ENCODE measurements around the gene SNX10. TPM values are rescaled to one million over a fixed set of nuclear protein-coding genes. Genes with fewer than 3 reads are reported as not detected.

Gene SNX10
- total and polyA plus RNA-seq, 2 of the 4 experiments (the other 2 are of a cell fraction) = not detected

- H3K56ac ChIP-seq (ENCODE audit: extremely low read depth, insufficient read depth, low read length) = no peak overlapping the region
- no peak overlapping the region for H2BK15ac ChIP-seq (ENCODE audit: low read depth, low read length)
- H2AK9ac ChIP-seq (replicated peaks; ENCODE audit: low read depth, low read length, poor library complexity) = no peak overlapping the region
- H2AFZ ChIP-seq (replicated peaks; ENCODE audit: low read length, poor library complexity) = no peak overlapping the region
- no peak overlapping the region for H3K4me3 ChIP-seq (ENCODE audit: insufficient read depth, low read depth, low read length)
- ATAC-seq (ENCODE audit: low read depth) (no peak), DNase-seq (no peak)
- H4K20me1 ChIP-seq (ENCODE audit: insufficient read depth, low read length) = no peaks in the 10 kb centered on the region
- H2AK5ac ChIP-seq (ENCODE audit: low read depth, low read length) = no peak overlapping the region
- H2BK20ac ChIP-seq (ENCODE audit: low read depth, low read length) = no peak overlapping the region
- no peak overlapping the region for H4K5ac ChIP-seq (ENCODE audit: low read depth, low read length)
- POLR2A ChIA-PET (ENCODE audit: unreplicated experiment) = no interaction called here
- H3K79me1 ChIP-seq (ENCODE audit: low read depth in 1 of 2, low read length in 2 of 2) = no peaks in the 10 kb centered on the region
- no peak overlapping the region for H2BK120ac ChIP-seq (ENCODE audit: low read depth, low read length)
- CTCF ChIA-PET = no interaction called here
- intact Hi-C loops (cut with micrococcal nuclease) = no loop called here
- no peak overlapping the region for H3K27ac ChIP-seq (ENCODE audit: insufficient read depth, low read length)
- no peaks in the 10 kb centered on the region for H3K36me3 ChIP-seq (ENCODE audit: control insufficient read depth, insufficient read depth, low read length)
- no peak overlapping the region for H4K91ac ChIP-seq (ENCODE audit: insufficient read depth, low read depth, low read length)
- H3K18ac ChIP-seq (ENCODE audit: low read depth, low read length) = no peak overlapping the region
- no peak overlapping the region for H3K9ac ChIP-seq (ENCODE audit: low read depth, low read length)
- peaks cover 5% of the 10 kb centered on the region for H3K27me3 ChIP-seq (ENCODE audit: control insufficient read depth, insufficient read depth, low read length)
- H3K14ac ChIP-seq (replicated peaks; ENCODE audit: low read depth, low read length) = no peak overlapping the region
- H3K4me2 ChIP-seq (ENCODE audit: low read depth, low read length) = no peak overlapping the region
- no peak overlapping the region for H3K23ac ChIP-seq (ENCODE audit: low read depth, low read length)
- no peaks in the 10 kb centered on the region for H3K4me1 ChIP-seq (ENCODE audit: control insufficient read depth, insufficient read depth, low read length)
- no peak overlapping the region for H4K8ac ChIP-seq (ENCODE audit: low read depth in 2 of 2, low read length in 2 of 2)
- H3K4ac ChIP-seq (ENCODE audit: low read depth, low read length) = no peak overlapping the region
- no TSS peak for BruUV-seq (replicated peaks)
- TF ChIP-seq RCOR1 (IDR thresholded peaks at IDR 0.05; ENCODE audit: insufficient replicate concordance, low read length) (no peak), CEBPB (IDR thresholded peaks at IDR 0.05; ENCODE audit: low read depth, low read length) (no peak), MAZ (IDR thresholded peaks at IDR 0.05; ENCODE audit: borderline replicate concordance, low read depth, low read length) (no peak), CTCF (conservative IDR thresholded peaks at IDR 0.05; ENCODE audit: low read depth, low read length) (no peak), POLR2A (IDR thresholded peaks at IDR 0.05; ENCODE audit: low read depth, low read length) (no peak), BHLHE40 (IDR thresholded peaks at IDR 0.05; ENCODE audit: low read depth, low read length) (no peak), MAFK (IDR thresholded peaks at IDR 0.05; ENCODE audit: low read depth, low read length) (no peak), SMC3 (IDR thresholded peaks at IDR 0.05; ENCODE audit: low read depth, low read length) (no peak)
- TF ChIP-seq, protein P1, sequence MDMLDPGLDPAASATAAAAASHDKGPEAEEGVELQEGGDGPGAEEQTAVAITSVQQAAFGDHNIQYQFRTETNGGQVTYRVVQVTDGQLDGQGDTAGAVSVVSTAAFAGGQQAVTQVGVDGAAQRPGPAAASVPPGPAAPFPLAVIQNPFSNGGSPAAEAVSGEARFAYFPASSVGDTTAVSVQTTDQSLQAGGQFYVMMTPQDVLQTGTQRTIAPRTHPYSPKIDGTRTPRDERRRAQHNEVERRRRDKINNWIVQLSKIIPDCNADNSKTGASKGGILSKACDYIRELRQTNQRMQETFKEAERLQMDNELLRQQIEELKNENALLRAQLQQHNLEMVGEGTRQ (IDR thresholded peaks at IDR 0.05; ENCODE audit: low read depth, low read length) = no peak
- TF ChIP-seq, protein P2, sequence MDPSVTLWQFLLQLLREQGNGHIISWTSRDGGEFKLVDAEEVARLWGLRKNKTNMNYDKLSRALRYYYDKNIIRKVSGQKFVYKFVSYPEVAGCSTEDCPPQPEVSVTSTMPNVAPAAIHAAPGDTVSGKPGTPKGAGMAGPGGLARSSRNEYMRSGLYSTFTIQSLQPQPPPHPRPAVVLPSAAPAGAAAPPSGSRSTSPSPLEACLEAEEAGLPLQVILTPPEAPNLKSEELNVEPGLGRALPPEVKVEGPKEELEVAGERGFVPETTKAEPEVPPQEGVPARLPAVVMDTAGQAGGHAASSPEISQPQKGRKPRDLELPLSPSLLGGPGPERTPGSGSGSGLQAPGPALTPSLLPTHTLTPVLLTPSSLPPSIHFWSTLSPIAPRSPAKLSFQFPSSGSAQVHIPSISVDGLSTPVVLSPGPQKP (IDR thresholded peaks at IDR 0.05; ENCODE audit: borderline replicate concordance, low read depth, low read length) = no peak
- no peaks in the 10 kb centered on the region for H3K9me3 ChIP-seq (ENCODE audit: control insufficient read depth, insufficient read depth, low read length)
- dilution Hi-C loops (cut with HindIII; ENCODE audit: low sequenced_read_pairs, unreplicated experiment) = no loop called here
- in situ Hi-C loops (cut with MboI; ENCODE audit: low sequenced_read_pairs) = no loop called here
- H3K9me1 ChIP-seq (ENCODE audit: insufficient read depth, low read length) = no peaks in the 10 kb centered on the region
- H2BK5ac ChIP-seq (ENCODE audit: low read depth, low read length, poor library complexity, severe bottlenecking) = no peak overlapping the region
Observed at GRCh38 chr7:26385240-26385639, 93.6 kb downstream of the SNX10 start.

All from IMR-90 (cell line).